Measurements from ENCODE around the gene NRIP2. TPM values are rescaled to one million over a fixed set of nuclear protein-coding genes. Genes with fewer than 3 reads are reported as not detected.

NRIP2 gene
- total and polyA plus RNA-seq, 7 donors = 0.33 to 10.0 (median 1.3) TPM; not detected in 1

DNA sequence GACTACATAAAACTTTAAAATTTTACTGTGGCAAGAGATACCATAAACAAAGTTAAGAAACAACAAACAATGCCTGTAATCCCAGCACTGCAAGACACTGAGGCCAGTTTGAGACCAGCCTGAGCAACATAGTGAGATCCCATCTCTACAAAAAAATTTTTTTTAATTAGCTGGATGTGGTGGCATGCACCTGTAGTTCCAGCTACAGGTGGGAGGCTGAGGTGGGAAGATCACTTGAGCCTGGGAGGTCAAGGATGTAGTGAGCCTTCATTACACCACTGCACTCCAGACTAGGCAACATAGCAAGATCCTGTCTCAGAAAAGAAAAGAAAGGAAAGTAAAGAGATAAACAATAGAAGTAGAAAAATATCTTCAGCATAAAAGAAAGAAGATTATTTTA is 25.3 kb upstream of the NRIP2 start:
- TF ChIP-seq EP300 (IDR thresholded peaks at IDR 0.05) (no peak), POLR2A (IDR thresholded peaks at IDR 0.05) (no peak), POLR2AphosphoS5 (IDR thresholded peaks at IDR 0.05) (no peak)
- TF ChIP-seq, protein P1, sequence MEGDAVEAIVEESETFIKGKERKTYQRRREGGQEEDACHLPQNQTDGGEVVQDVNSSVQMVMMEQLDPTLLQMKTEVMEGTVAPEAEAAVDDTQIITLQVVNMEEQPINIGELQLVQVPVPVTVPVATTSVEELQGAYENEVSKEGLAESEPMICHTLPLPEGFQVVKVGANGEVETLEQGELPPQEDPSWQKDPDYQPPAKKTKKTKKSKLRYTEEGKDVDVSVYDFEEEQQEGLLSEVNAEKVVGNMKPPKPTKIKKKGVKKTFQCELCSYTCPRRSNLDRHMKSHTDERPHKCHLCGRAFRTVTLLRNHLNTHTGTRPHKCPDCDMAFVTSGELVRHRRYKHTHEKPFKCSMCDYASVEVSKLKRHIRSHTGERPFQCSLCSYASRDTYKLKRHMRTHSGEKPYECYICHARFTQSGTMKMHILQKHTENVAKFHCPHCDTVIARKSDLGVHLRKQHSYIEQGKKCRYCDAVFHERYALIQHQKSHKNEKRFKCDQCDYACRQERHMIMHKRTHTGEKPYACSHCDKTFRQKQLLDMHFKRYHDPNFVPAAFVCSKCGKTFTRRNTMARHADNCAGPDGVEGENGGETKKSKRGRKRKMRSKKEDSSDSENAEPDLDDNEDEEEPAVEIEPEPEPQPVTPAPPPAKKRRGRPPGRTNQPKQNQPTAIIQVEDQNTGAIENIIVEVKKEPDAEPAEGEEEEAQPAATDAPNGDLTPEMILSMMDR (IDR thresholded peaks at IDR 0.05) = no peak

GRCh38 chr12:2858944-2859421 is 24.1 kb upstream of the NRIP2 start:
- Histone ChIP-seq H3K27ac (no peak overlapping the region), H3K4me1 (no peaks in the 10 kb centered on the region), H3K9me3 (no peaks in the 10 kb centered on the region), H3K4me3 (no peak overlapping the region), H3K27me3 (no peaks in the 10 kb centered on the region), H3K36me3 (no peaks in the 10 kb centered on the region)
- intact Hi-C loops (cut with DNase I) = no loop called here
- 91 to 94% methylated on average over 12 of the region's 12 CpGs for WGBS, 2 donors
- no peak for DNase-seq
- TF ChIP-seq, protein P1 (IDR thresholded peaks at IDR 0.05) = no peak
- TF ChIP-seq POLR2AphosphoS5 (IDR thresholded peaks at IDR 0.05) (no peak), EP300 (IDR thresholded peaks at IDR 0.05) (no peak), POLR2A (IDR thresholded peaks at IDR 0.05) (no peak)

More for the DNA sequence above, 25.3 kb upstream of the NRIP2 start:
- Histone ChIP-seq H3K4me3 (no peak overlapping the region), H3K36me3 (no peaks in the 10 kb centered on the region), H3K27me3 (no peaks in the 10 kb centered on the region), H3K4me1 (no peaks in the 10 kb centered on the region), H3K9me3 (no peaks in the 10 kb centered on the region), H3K27ac (no peak overlapping the region)
- no peak for DNase-seq
- intact Hi-C loops (cut with DNase I) = no loop called here

DNA sequence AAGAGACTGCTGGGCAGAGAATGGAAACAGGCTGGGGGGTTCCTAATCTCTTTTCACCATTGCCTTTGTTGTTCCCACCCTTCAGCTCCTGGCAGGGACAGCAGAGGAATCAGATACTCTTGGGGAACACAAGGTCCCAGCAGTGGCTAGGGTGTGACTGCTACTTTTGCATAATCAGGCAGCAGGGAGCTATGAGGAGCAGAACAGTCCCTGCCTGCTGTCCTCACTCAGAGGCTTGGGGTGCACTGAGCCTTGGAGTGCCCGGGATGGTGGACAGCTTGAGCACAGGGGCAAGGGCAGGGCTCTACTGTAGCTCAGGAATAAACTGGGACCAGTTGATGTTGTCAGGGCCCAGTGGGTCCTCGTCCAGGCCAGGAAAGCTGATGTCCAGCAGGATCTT is 23.5 kb upstream of the NRIP2 start:
- TF ChIP-seq, protein P1 (IDR thresholded peaks at IDR 0.05) = no peak
- H3K9me3 ChIP-seq = no peaks in the 10 kb centered on the region
- H3K27ac ChIP-seq = no peak overlapping the region
- peaks cover 0 to 5% (median 0%) of the 10 kb centered on the region in 4 donors for H3K4me1 ChIP-seq
- H3K27me3 ChIP-seq = no peaks in the 10 kb centered on the region
- no peaks in the 10 kb centered on the region for H3K36me3 ChIP-seq
- 88 to 92% methylated on average over 2 of the region's 2 CpGs for WGBS, 2 donors
- DNase-seq = no peak
- intact Hi-C loops (cut with DNase I) = no loop called here
- H3K4me3 ChIP-seq = no peak overlapping the region

DNA sequence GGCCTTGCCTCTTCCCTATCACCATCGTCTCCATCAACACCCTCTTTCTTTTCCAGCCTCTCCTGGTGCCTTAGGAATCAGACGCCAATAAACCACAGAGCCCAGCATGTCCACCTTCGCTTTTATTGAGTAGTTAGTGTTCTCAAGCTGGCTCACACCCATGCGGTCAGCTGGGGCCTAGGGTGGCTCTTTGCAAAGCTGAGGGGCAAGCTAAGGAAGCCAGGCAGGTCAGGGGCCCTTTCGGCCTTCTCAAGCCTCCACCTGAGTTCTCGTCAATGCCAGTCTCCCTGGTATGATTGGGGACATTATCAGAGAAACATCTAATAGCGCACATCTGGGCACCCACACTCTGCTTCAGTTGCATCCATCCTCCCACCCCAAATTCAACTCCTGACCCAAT is 22.7 kb upstream of the NRIP2 start:
- DNase-seq = no peak
- Histone ChIP-seq H3K4me3 (no peak overlapping the region), H3K27me3 (no peaks in the 10 kb centered on the region), H3K4me1 (peaks cover 0 to 5% (median 0%) of the 10 kb centered on the region in 4 donors), H3K9me3 (no peaks in the 10 kb centered on the region), H3K36me3 (no peaks in the 10 kb centered on the region), H3K27ac (no peak overlapping the region)
- no peak for TF ChIP-seq POLR2AphosphoS5 (IDR thresholded peaks at IDR 0.05)
- intact Hi-C loops (cut with DNase I) = no loop called here
- 95% methylated on average over 7 of the region's 7 CpGs for WGBS, 2 donors

- TF ChIP-seq POLR2AphosphoS5 (IDR thresholded peaks at IDR 0.05) (no peak), POLR2A (IDR thresholded peaks at IDR 0.05) (no peak), EP300 (IDR thresholded peaks at IDR 0.05) (no peak)
- TF ChIP-seq, protein P1 (IDR thresholded peaks at IDR 0.05) = no peak
- Histone ChIP-seq H3K4me1 (peaks cover 0 to 5% (median 0%) of the 10 kb centered on the region in 4 donors), H3K27me3 (no peaks in the 10 kb centered on the region), H3K9me3 (no peaks in the 10 kb centered on the region), H3K36me3 (no peaks in the 10 kb centered on the region), H3K27ac (no peak within 1 kb of the TSS), H3K4me3 (no peak within 1 kb of the TSS)
- 84 to 90% methylated on average over 3 of the region's 3 CpGs for WGBS, 2 donors
- no peak for DNase-seq
- intact Hi-C loops (cut with DNase I) = no loop called here
Measured at GRCh38 chr12:2857021-2857431, 22.2 kb upstream of the NRIP2 start, which contains the start of gene TEX52. TSS of gene TEX52 (minus strand) at chr12:2857039. CDS start at chr12:2857026, 13 bp downstream.
